Measurements from ENCODE around the gene FMO1. TPM values are rescaled to one million over a fixed set of nuclear protein-coding genes. Genes with fewer than 3 reads are reported as not detected.
A peak's percentile ranks its signal among the peaks of the same experiment; 100 is the strongest.

The FMO1 gene
- total RNA-seq, 4 donors from 2014 or later: 0.21 to 2.9 (median 0.67) TPM

DNA sequence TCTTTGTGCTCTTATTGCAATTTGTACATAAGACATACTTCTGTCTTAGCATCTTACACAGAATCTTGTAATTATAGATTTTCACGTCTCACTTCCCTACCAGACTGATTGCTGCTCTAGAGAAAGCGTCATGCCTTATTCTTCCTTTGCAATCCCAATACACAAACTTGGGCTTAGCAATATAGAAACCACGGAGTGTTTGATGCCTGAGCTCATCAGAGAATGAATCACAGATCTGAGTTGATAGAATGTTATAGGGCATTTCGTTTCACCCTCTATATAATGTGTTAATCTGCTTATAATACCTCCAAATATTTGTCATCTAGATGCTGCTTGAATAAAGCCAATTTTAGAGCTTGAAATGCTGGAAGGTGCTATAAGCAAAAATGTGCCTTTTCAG lies 6.6 kb downstream of the FMO1 start:
- H3K27me3 ChIP-seq: peaks cover 0 to 10% of the 10 kb centered on the region in 2 donors
- no peaks in the 10 kb centered on the region for H3K9me3 ChIP-seq
- peaks cover 0 to 39% (median 4%) of the 10 kb centered on the region in 4 donors for H3K4me1 ChIP-seq
- H3K4me3 ChIP-seq: no peak overlapping the region
- H3K36me3 ChIP-seq: no peaks in the 10 kb centered on the region
- no peak for DNase-seq (ENCODE audit: low spot score in 2 of 2)
- H3K27ac ChIP-seq: no peak overlapping the region
- WGBS, 2 donors: 80 to 89% methylated on average over 4 of the region's 4 CpGs
- TF ChIP-seq, protein P1, sequence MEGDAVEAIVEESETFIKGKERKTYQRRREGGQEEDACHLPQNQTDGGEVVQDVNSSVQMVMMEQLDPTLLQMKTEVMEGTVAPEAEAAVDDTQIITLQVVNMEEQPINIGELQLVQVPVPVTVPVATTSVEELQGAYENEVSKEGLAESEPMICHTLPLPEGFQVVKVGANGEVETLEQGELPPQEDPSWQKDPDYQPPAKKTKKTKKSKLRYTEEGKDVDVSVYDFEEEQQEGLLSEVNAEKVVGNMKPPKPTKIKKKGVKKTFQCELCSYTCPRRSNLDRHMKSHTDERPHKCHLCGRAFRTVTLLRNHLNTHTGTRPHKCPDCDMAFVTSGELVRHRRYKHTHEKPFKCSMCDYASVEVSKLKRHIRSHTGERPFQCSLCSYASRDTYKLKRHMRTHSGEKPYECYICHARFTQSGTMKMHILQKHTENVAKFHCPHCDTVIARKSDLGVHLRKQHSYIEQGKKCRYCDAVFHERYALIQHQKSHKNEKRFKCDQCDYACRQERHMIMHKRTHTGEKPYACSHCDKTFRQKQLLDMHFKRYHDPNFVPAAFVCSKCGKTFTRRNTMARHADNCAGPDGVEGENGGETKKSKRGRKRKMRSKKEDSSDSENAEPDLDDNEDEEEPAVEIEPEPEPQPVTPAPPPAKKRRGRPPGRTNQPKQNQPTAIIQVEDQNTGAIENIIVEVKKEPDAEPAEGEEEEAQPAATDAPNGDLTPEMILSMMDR (IDR thresholded peaks at IDR 0.05): no peak
- TF ChIP-seq POLR2A (IDR thresholded peaks at IDR 0.05): no peak
- no peak for TF ChIP-seq EP300 (IDR thresholded peaks at IDR 0.05)

DNA sequence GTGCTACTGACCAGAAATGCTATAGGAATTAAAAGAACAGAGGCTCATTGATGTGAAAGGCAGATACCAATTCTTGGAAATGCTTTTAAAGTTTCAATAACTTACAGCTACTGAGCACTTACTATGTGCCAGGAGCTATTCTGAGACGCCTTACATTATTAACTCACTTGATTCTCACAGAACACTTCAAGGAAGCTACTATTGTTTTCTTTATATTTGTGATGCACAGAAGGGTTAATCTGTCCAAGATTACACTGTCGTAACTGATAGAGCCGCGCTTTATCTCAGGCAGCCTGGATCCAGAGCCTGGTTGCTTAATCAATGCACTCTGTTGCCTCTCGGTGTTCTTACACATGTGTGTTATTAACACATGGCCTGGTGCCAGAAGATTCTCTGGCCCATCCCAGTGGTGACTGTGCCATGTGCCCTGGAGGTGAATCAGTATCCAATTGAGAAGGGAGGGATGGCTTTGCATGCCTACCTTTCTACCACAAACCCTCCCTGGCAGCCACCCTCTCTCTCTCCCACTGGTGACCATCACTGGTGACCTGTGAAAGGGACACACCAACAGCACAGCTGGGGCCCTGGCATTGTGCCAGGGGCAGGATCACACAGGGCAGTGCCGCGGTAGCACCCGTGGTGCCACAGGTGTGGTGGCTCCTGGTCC lies 8.8 kb downstream of the FMO1 start:
- H3K27me3 ChIP-seq: peaks cover 0 to 6% of the 10 kb centered on the region in 2 donors
- peak; percentile 45 to 61 for DNase-seq (ENCODE audit: low spot score in 2 of 2)
- TF ChIP-seq EP300 (IDR thresholded peaks at IDR 0.05) (no peak), POLR2A (IDR thresholded peaks at IDR 0.05) (no peak)
- TF ChIP-seq, protein P1 (IDR thresholded peaks at IDR 0.05): no peak

DNA sequence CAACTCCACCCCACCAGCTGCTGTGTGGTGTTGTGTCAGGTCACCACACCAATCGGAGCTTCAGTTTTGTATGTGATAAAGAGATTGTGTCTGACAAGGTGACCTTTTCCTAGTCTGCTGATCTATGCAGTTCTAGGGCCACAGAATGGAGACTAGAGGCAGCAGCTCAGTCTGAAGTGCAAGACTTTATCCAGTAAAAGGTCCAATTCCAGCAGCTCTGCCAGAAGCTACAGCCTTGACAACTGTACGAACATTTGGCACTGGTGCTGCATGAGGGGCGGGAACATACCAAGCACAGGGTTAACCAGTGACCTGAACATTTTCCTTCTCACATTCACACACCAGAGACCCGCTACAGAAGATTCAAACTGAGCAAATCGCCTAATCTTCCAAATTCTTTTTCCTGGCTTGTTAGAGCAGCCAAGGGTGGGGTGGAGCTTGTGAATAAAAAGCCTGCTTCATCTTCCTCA lies 9.3 kb downstream of the FMO1 start:
- H3K4me3 ChIP-seq: no peak overlapping the region
- peaks cover 0 to under 1% of the 10 kb centered on the region in 2 donors for H3K27me3 ChIP-seq
- H3K9me3 ChIP-seq: no peaks in the 10 kb centered on the region
- H3K36me3 ChIP-seq: no peaks in the 10 kb centered on the region
- DNase-seq (ENCODE audit: low spot score in 2 of 2): no peak
- 39 to 44% methylated on average over 5 of the region's 5 CpGs for WGBS, 2 donors
- peak overlapping the region in 3 of 4 donors; percentile 37 to 55 (median 54) for H3K27ac ChIP-seq
- peaks cover 0 to 26% (median 0%) of the 10 kb centered on the region in 4 donors for H3K4me1 ChIP-seq
- TF ChIP-seq EP300 (IDR thresholded peaks at IDR 0.05) (no peak), POLR2A (IDR thresholded peaks at IDR 0.05) (no peak)
- TF ChIP-seq, protein P1 (IDR thresholded peaks at IDR 0.05): no peak

More for the DNA sequence above, 8.8 kb downstream of the FMO1 start:
- Histone ChIP-seq H3K36me3 (no peaks in the 10 kb centered on the region), H3K9me3 (no peaks in the 10 kb centered on the region), H3K4me1 (peaks cover 0 to 27% (median under 1%) of the 10 kb centered on the region in 4 donors), H3K4me3 (no peak overlapping the region), H3K27ac (peak overlapping the region in 3 of 4 donors; percentile 37 to 55 (median 54))
- WGBS, 2 donors: 45 to 50% methylated on average over 8 of the region's 8 CpGs

DNA sequence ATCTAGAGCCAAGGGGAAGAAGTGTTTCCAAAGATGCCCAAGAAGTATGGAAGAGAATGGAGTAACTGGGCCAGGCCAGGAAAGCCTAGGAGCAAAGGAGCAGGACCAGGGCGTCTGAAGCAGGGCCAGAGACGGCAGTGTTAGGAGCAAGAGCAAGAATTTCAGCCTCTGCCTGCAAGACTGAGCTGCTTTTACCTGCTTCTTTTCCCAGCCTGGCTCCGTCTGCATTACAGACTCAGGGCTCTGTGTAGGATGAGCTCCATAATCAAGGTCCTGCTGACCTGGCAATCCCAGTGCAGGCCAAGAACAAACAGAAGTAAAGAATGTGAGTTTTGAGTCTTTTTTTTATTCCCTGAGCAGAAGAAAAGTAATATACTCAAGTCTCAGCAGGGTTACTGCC lies 10.1 kb downstream of the FMO1 start:
- WGBS, 2 donors: 50 to 63% methylated on average over 3 of the region's 3 CpGs
- peak overlapping the region in 2 of 4 donors; percentile 21 to 55 for H3K27ac ChIP-seq
- no peaks in the 10 kb centered on the region for H3K9me3 ChIP-seq
- no peaks in the 10 kb centered on the region for H3K27me3 ChIP-seq
- no peak for DNase-seq (ENCODE audit: low spot score in 2 of 2)
- TF ChIP-seq POLR2A (IDR thresholded peaks at IDR 0.05) (no peak), EP300 (IDR thresholded peaks at IDR 0.05) (no peak)
- TF ChIP-seq, protein P1 (IDR thresholded peaks at IDR 0.05): no peak
- no peak overlapping the region for H3K4me3 ChIP-seq
- H3K36me3 ChIP-seq: no peaks in the 10 kb centered on the region
- peaks cover 0 to 26% (median 0%) of the 10 kb centered on the region in 4 donors for H3K4me1 ChIP-seq

DNA sequence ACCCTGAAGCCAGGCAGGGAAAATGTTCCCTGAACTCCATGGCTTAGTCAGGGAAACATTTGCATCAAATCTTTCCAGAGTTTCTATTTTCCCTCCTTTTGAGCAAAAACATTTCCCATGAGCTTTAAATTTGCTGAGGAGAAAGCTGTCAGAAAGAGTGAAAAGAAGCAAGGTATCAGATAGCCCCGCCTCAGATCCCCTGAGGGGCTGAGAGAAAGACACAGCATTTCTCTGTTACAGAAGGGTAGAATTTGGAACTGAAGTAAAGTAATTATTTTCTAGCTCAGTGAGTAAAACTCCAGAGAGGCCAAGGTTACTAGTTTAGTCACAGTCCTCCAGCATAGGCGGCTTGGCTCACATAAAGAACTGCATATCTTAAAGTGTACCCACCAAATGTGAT lies 10.6 kb downstream of the FMO1 start:
- Histone ChIP-seq H3K27ac (peak overlapping the region in 2 of 4 donors; percentile 16 to 55), H3K27me3 (no peaks in the 10 kb centered on the region), H3K4me3 (no peak overlapping the region), H3K36me3 (no peaks in the 10 kb centered on the region), H3K4me1 (peaks cover 0 to 26% (median 0%) of the 10 kb centered on the region in 4 donors), H3K9me3 (no peaks in the 10 kb centered on the region)
- 24 to 36% methylated on average over 2 of the region's 2 CpGs for WGBS, 2 donors
- no peak for DNase-seq (ENCODE audit: low spot score in 2 of 2)
- TF ChIP-seq, protein P1 (IDR thresholded peaks at IDR 0.05): no peak
- TF ChIP-seq EP300 (IDR thresholded peaks at IDR 0.05) (no peak), POLR2A (IDR thresholded peaks at IDR 0.05) (no peak)
